ENCODE results near the gene KLHL42.

KLHL42 gene

DNA sequence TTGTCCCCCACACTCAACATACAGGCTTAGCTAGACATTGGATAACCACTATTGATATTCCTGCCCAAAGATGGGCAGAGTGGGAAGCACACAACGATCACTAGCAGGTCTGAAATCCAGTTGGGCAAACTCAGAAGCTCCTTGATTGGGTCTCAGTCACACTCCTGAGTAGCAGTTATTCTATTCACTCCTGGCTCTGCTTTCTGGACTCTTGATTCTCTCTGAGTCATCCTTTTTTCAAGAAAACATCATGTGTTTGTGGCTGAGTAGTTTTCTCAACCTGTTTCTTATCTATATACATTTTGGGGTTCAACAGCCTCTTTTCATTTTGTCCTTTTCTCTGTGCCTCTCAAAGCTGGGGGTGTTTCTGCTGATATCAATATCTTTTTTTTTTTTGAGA lies 46.0 kb downstream of the KLHL42 start:
- CTCF ChIA-PET: interaction anchor here (0.6 kb wide), 2 partner anchors 83 to 445 kb away, joined by 3 to 5 read pairs; no protein-coding TSS in a partner anchor
- Histone ChIP-seq H3K27ac (ENCODE audit: extremely low read depth, low read depth, low read length) (no peak overlapping the region), H3K4me3 (ENCODE audit: low read depth, low read length) (no peak overlapping the region), H3K9me3 (ENCODE audit: control insufficient read depth, insufficient read depth, low read depth, low read length) (no peaks in the 10 kb centered on the region), H3K36me3 (ENCODE audit: control insufficient read depth in 2 of 2, insufficient read depth in 1 of 2, low read length in 2 of 2) (no peaks in the 10 kb centered on the region), H3K4me1 (ENCODE audit: control insufficient read depth, insufficient read depth, low read length) (no peaks in the 10 kb centered on the region)
- POLR2A ChIA-PET: no interaction called here
- TF ChIP-seq ZNF23 (tag by site-specific recombination; IDR thresholded peaks at IDR 0.05; ENCODE audit: borderline replicate concordance) (no peak), ZSCAN16 (tag by site-specific recombination; IDR thresholded peaks at IDR 0.05) (no peak), ZBTB8A (tag by site-specific recombination; IDR thresholded peaks at IDR 0.05) (no peak), HOXA7 (CRISPR knock-in tag; IDR thresholded peaks at IDR 0.05; ENCODE audit: borderline replicate concordance) (no peak), ZNF692 (tag by site-specific recombination; IDR thresholded peaks at IDR 0.05) (no peak), ZNF24 (tag by site-specific recombination; IDR thresholded peaks at IDR 0.05) (no peak), KLF10 (tag by site-specific recombination; IDR thresholded peaks at IDR 0.05) (no peak)

DNA sequence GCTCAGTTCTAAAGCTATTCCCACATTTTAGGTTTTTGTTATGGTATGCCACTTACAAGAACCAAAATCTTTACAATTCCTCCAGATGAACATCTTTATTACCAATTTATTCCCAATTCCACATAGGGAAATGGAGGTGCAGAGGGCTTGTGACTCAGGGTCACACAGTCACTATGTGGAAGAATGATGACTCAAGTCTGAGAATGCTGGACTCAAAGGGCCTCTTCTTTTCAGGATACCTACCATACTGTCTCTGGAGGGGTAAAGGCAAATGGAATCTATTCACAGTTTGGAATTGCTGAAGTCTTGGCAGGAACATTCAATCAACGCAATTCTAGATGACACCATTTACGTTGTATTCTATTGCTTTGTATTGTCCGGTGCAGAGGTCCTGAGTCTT lies 48.2 kb downstream of the KLHL42 start:
- POLR2A ChIA-PET: no interaction called here
- H3K4me1 ChIP-seq (ENCODE audit: control insufficient read depth, insufficient read depth, low read length): no peaks in the 10 kb centered on the region
- no peak for TF ChIP-seq ZNF561 (tag by site-specific recombination; IDR thresholded peaks at IDR 0.05; ENCODE audit: borderline replicate concordance)
- TF ChIP-seq ZNF660 (tag by site-specific recombination; IDR thresholded peaks at IDR 0.05): no peak
- TF ChIP-seq ZNF514 (tag by site-specific recombination; IDR thresholded peaks at IDR 0.05): no peak
- no peak for TF ChIP-seq KLF16 (tag by site-specific recombination; IDR thresholded peaks at IDR 0.05)
- no peak for TF ChIP-seq GFI1B (tag by site-specific recombination; IDR thresholded peaks at IDR 0.05)
- TF ChIP-seq ZNF707 (tag by site-specific recombination; IDR thresholded peaks at IDR 0.05): no peak
- no peak for TF ChIP-seq ZBTB7A (tag by site-specific recombination; IDR thresholded peaks at IDR 0.05; ENCODE audit: low read depth)
- TF ChIP-seq ZNF248 (tag by site-specific recombination; IDR thresholded peaks at IDR 0.05): no peak
- no peak for TF ChIP-seq ZNF366 (tag by site-specific recombination; conservative IDR thresholded peaks at IDR 0.05)
- TF ChIP-seq KLF9 (tag by site-specific recombination; IDR thresholded peaks at IDR 0.05; ENCODE audit: low read depth): no peak
- no peak for TF ChIP-seq BCL11B (tag by site-specific recombination; IDR thresholded peaks at IDR 0.05; ENCODE audit: low read depth)
- no peak for TF ChIP-seq ZFP3 (tag by site-specific recombination; IDR thresholded peaks at IDR 0.05; ENCODE audit: low read depth)
- no peak for TF ChIP-seq SP2 (tag by site-specific recombination; IDR thresholded peaks at IDR 0.05)
- TF ChIP-seq ZNF266 (tag by site-specific recombination; IDR thresholded peaks at IDR 0.05; ENCODE audit: low read depth): no peak
- TF ChIP-seq SP7 (tag by site-specific recombination; IDR thresholded peaks at IDR 0.05): no peak
- no peak for TF ChIP-seq KLF7 (tag by site-specific recombination; IDR thresholded peaks at IDR 0.05; ENCODE audit: borderline replicate concordance)
- no peak for TF ChIP-seq ZNF223 (tag by site-specific recombination; IDR thresholded peaks at IDR 0.05)
- TF ChIP-seq YY1 (tag by site-specific recombination; IDR thresholded peaks at IDR 0.05): no peak

More for the DNA sequence above, 48.2 kb downstream of the KLHL42 start:
- Histone ChIP-seq H3K4me3 (ENCODE audit: low read depth, low read length) (no peak overlapping the region), H3K36me3 (ENCODE audit: control insufficient read depth in 2 of 2, insufficient read depth in 1 of 2, low read length in 2 of 2) (no peaks in the 10 kb centered on the region), H3K27ac (ENCODE audit: extremely low read depth, low read depth, low read length) (no peak overlapping the region), H3K9me3 (ENCODE audit: control insufficient read depth, insufficient read depth, low read depth, low read length) (no peaks in the 10 kb centered on the region)
- CTCF ChIA-PET: interaction anchor here (0.5 kb wide), 1 partner anchor 31 kb away, joined by 3 read pairs; no protein-coding TSS in a partner anchor

All from HEK293 (cell line).